Activated naive CD8-positive, alpha-beta T cell treated with anti-CD3 and anti-CD28 coated beads, Interleukin-2, amount 50 U/mL, for 16 hours (primary cell): ENCODE measurements around the gene PER2.

ENCODE experiments used
- DNase-seq: peaks from one replicate; pipeline ENCODE4 v3.0.0-alpha.2; 2020; ENCODE audit warnings: low read depth, low spot score

PER2 gene

GRCh38 chr2:238267341-238267710, 21.1 kb downstream of the PER2 start:
- no peak for DNase-seq

DNA sequence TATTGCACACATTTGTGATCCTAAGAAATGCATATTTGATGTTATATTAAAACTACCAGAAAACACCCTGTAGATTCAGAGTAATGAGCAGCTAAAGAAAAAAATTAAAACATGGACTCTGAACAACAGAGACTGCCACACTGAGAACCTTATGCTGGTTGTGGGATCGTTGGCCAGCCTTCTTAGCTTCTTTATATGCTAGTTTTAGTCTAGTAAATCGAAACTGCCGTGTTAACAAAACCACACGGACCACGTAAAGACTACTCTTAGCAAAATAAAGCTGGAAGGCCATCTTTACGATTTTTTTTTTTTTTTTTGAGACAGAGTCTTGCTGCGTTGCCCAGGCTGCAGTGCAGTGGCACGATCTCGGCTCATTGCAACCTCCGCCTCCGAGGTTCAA, 22.8 kb downstream of the PER2 start:
- no peak for DNase-seq

GRCh38 chr2:238264072-238264460, 24.3 kb downstream of the PER2 start:
- no peak for DNase-seq

GRCh38 chr2:238263204-238264071, 25.0 kb downstream of the PER2 start:
- DNase-seq = no peak

DNA sequence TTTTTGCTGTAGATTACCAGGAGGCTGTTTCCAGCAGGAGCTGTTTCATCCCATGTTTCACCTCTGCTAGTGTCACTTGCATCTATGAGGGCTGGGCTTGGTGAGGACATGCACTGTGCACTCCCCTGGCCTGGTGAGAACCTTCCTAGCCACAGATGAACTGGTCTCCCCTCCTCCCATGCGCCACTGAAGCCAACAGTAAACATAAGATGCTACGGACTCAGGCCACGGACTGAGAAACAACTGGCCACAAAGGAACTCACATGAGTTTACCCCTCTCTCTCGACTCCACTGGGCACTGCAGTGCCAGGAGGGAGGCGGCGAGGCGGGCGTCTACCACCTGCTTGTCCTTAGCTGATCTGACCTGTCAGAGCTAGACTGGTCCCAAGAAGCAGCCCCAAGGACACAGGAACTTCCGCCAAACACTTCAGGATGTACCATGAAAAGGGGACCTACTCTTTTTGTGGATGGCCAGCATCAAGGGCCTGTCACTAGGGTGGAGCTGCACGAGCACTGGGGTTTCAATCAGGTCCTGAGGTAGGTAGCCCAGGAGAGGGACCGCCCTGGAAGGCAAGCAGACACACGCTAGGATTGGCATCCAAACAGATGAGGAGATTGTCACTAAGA, 25.8 kb downstream of the PER2 start:
- no peak for DNase-seq

GRCh38 chr2:238261718-238262375, 26.6 kb downstream of the PER2 start:
- no peak for DNase-seq

DNA sequence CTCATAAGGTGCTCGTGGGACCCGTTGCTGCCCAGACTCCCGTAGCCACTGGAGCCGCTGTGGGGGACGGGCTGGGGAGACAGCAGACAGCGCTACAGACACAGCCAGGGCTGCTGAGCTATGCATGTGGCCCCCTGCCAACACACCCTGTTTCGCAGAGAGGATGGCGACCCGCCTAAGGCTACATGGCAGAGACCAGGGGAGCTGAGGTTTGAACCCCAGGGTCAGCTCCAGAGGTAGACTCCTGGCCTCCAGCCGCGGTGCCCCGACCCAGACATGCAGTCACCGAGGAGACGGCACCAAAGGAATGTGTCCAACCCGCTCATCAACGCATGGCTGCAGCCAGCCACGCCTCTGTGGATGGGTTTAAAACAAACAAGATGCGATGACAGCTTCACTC, 27.5 kb downstream of the PER2 start:
- no peak for DNase-seq

DNA sequence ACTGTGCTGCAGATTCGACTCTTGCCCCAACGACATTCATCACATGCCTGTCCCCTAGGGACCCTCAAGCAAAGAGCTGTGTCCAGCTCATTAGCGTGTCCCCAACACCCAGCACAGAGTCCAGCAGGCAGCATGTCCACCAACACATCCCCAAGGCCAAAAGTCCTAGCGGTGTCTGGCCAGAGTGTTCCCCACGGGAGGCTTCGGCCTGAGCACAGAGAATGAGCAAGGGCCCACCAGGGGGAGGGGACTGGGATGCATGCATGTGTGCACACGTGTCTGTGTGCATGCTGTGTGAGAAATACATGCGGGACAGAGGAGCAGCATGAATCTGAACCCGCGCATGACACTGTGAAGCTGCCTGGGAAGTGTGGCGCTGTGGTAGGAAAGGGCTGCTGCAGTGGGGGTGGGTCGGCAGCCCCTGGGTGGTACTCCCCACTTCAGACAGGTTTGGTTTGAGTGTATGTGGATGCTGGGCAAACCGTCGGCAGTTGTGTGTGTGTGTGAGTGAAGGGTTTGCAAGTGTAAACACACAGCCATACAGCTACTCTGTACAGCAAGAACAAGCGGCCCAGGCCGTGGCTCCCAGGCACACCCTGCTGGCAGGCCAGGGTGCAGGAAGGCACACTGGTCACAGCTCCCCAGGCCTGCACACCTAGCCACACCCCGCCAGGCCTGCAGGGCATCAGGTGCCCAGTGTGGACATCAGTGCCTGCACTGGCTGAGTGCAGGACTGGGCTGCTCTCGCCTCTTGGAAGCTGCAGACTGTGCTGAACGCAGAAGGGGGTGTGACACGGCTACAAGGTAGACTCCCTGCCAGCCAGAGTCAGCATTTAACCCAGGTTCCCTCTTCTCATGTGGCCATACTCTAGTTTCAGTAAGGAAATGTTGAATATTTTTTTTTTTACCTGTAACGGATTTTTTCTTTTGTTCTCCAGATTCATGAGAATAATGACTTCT, 29.1 kb downstream of the PER2 start:
- no peak for DNase-seq

GRCh38 chr2:238257786-238258700, 30.4 kb downstream of the PER2 start:
- DNase-seq = no peak

DNA sequence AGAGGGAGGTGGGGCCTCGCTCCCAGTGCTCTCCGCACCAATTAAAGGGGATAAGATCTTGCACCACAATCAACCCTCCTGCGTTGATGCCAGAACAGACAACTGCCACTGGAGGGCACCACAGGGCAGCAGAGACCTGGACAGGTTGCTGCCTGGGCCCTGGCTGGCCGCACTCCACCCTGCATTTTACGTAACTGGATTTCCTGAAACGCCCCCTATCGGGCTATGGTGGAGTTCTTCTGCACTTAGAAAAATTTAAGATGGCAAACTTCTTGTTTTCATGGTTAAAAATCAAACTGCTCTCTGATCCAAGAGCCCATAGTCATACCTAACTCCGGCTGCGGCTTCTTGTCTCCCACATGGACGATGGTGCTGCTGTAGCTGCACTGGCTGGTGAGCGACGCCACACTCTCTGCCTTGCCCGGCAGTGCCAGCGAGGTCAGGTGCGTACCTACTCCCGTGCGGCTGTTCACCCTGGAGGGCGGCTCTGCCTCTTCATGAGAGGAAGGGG, 31.8 kb downstream of the PER2 start:
- DNase-seq = peak; percentile 27

GRCh38 chr2:238256111-238256510, 32.3 kb downstream of the PER2 start:
- DNase-seq = no peak

DNA sequence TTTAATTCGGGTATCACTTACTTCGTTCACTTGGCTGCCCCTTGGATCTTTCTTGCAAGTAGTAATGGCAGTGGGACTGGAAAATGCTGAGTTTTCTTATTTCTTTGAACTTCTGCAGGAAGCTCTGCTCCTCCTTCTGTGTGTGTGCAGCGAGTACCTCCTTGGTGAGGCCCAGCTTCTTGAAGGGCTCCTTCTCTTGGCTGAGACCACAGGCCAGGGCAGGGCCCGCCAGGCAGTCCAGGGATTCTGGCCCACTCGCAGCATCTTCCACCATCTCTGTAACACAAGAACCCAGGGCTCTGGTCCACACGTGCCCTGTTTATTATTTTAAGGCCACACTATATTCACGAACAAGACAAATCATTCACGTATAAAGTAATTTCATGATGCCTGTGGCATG, 32.8 kb downstream of the PER2 start:
- no peak for DNase-seq

GRCh38 chr2:238255151-238255551, 33.3 kb downstream of the PER2 start:
- DNase-seq = no peak

DNA sequence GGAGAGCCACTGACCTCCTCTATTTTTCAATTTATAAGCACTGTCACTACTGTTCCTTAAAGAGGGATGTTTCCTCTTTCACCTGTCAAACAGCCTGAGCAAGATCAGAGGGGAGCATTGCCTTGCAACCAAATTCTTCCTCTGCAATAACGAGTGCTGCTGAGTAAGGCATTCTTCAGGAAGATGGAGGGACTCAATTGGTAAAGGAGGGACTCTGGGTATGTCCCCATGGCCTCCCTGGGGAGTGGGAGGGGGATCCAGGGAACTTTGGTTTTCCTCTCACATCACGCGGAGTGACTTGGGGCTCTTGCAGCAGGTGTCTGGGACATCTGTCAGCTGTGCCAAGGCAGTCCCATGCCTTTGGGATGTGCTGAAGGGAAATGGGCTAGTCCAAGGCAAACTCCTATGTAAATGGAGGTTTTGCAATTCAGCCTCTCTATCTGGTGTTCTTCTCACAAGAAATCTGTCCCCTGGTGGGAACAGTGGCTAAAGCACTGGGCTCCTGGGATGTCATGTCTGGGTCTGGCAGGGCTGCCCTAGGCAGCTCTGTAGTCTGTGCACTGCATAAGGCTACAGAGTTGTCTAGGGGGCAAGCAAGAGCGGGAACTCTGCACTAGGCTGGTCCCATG, 34.2 kb downstream of the PER2 start:
- DNase-seq = no peak

GRCh38 chr2:238252766-238253630, 35.4 kb downstream of the PER2 start:
- no peak for DNase-seq

GRCh38 chr2:238251986-238252385, 36.4 kb downstream of the PER2 start:
- no peak for DNase-seq

GRCh38 chr2:238251331-238251730, 37.1 kb downstream of the PER2 start:
- no peak for DNase-seq

DNA sequence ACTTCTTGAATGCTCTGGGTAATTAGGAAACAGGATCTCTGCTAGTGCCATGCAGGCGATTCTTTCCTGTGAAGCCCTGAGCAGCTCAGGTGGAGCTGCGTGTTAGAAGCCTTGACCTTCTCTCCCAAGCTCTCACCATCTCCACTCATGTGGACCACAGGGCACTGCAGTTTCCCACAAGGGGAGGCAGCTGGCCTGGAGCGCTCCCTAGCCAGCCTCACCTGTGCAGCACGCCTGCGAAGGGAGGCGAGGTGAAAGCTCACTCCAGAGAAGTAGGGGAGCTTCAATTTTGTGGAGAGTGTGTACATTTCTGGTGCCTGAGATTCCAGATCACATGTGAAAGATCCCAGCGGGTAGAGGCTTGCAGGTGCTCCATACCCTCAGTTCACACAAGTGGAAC, 37.5 kb downstream of the PER2 start:
- DNase-seq = no peak
